Activated CD8-positive, alpha-beta memory T cell treated with anti-CD3 and anti-CD28 coated beads for 48 hours (primary cell): ENCODE results near the gene TOGARAM2.

Experiments
- DNase-seq, 3 experiments: peaks; one replicate each; pipeline ENCODE4 v3.0.0-alpha.2; 2020; ENCODE audit warnings: low read depth in 2 of 3, low spot score in 2 of 3

TOGARAM2 gene

DNA sequence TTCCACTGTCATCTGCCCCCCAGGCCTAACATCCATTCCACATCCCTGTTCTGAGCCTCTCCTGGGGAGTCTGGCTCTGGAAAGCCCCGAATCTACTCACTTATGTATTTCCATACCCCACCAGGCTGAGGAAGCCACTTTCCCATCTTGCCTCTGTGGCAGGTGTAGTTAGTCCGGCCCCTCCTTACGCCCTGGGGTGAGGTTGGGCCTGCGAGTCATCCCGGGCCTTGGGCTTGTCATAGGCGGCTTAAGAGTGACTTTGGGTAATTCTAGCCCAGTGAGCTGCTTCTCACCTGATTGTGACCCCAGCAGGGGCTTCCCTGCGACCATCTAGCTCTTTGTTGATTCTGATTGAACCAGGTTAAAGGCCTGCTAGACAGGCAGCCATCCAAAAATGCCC, 72.1 kb downstream of the TOGARAM2 start:
- no peak for DNase-seq

DNA sequence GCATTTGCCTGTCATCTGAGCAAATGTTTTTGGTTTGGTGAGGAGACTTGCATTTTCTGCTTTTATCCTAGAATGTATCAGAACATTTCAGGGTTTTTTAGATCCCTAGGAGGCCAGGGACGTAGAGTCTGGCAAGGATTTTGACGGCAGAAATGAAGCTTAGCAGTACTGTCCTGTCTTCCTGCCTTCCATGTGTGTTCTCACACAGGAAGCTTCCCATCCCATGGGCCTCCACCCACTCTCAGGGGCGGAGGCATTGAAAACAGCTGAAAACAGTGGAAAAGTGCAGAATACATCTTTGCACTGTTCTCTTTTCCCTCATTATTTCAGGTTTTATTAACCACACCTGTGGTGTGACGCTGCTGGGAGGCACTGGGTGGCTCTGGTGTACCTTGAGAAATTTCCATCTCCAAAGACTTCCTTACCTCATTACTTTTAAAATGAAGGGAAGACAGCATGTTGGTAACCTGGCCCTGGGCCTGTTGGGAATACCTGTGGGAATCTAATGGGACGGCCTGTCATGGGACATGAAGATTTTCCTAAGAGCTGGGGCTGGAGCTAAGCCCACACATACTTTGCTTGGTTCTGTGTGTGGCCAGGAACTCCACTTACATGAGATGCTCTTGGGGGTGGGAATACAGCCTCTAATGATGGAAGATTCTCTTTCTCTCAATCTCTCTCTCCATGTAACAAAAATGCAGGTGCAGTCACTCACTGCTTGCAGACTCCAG, 72.7 kb downstream of the TOGARAM2 start:
- DNase-seq = no peak

DNA sequence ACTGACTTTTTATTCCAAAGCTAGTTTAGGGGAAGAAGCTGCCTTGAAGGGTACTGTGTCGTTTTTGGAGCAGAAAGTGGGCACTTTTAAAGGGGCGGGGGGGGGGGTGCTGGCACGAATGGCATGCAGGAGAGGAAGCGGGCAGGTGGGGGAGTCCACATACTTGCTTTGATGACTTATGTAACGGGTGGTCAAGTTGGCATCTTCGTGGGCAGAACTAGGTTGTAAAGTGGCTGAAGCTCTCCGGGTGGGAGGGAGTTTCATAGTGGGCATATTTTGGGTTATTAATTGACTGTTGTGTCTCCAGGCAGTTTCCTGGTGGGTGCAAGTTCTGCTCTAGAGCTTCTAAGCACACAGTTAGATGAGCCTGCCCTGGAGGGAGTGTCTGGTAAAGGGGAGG, 73.3 kb downstream of the TOGARAM2 start:
- no peak for DNase-seq

DNA sequence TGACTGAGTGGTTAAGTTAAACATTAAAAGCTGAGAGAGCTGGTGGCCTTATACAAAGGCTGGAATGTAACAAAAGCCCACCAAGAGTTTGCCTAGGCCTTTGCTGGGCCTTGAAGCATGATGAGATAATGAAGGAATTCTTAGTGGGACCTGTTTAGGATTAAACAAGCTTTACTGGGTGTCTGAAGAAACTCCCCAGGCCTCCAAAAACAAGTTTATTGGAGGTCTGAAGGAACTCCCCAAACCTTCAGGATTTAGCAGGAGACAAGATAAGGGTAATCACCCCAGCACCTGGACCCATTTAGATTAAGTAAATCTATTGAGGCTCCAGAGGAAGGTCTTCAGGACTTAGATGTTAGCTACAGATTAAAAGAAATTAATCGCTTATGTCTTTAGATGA, 74.5 kb downstream of the TOGARAM2 start:
- DNase-seq = no peak

DNA sequence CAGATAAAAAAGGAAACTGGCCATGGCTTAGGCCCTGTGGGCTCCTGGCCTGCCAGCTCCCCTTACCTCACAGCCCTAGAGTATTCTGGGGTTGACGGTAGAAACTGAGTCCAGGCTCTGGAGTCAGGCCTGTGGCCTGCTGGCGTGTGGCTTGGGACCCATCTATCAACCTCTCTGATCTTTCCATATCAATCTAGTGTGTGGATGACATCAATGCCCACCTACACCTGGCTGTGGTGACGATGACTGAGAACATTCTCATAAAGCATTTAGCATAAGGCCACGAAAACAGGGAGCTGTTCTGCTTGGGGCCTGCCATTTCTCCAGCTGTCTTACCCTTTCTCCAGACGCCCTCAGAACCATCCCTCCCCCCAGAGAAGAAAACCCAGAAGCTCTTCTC, 75.4 kb downstream of the TOGARAM2 start:
- DNase-seq = no peak

DNA sequence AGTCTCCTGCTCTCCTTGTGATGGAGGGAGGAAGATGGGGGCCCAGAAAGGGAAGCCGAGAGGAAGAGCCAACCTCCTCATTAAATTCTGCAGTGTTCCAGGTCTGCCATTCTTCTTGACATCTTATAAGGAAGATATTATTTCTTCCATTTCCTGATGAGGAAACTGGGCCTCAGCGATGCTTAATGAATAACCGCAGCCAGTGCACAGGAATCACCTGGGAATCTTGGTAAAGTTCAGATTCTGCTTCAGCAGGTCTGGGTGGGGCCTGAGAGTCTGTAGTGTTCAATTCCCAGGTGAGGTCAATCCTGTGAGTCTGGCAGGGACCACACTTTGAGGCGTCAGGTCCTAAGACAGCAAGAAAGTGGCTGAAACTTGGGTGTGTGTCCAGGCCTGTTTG, 75.9 kb downstream of the TOGARAM2 start:
- no peak for DNase-seq

DNA sequence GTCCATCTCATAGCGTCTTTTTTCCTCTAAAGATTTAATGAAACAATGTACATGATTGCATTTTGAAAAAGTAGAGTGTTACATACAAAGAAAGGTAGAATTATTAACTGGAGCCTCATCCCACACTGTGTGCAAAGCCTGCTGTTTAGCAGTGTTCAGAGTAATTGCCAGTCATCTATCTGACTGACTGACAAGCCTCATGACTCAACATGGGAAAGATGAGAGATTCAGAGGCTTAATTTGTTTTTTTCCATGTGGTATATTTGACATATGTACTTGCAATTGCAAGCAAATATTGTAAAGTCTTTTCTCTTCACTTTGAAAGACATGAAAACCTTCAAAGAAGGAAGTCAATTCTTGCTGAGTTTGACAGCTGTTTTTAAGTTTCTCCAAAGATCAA, 78.5 kb downstream of the TOGARAM2 start:
- DNase-seq = no peak

DNA sequence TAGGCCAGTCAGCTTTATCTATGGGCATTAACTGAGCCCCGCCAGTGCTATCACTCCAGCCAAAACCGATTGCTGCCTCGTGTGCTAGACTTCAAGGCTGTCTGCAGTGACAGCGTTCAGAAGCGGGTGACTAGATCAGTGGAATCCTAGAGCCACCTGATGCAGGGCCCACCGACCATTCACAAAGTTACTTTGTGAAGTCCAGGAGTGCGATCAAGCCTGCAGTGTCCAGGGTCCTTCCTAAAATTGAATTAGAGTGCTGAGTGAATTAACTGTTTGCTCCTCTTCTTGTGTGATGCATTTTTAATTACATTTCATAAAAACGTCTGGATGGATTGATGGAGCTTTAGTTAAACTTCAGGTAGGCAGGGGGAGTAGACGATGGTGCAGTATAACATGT, 79.3 kb downstream of the TOGARAM2 start:
- DNase-seq = no peak

DNA sequence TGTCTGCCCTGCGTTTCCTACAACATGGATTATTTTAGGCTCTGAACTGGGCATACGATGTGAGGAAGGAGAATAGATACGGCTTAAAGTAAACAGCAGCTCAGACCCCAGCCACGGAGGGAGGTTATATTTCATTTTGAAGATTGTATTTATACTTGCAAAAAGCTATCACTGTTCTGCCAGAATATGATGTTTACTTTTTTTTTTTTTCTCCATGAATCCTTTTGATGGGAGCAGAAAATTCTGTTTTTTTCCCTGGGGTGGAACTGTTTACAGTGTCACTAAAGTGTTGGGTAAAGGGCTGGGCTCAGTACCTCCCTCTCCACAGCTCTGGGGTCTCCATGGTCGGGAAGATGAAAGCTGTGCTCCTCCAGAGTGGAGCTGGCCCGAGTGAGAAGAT, 80.1 kb downstream of the TOGARAM2 start:
- no peak for DNase-seq

DNA sequence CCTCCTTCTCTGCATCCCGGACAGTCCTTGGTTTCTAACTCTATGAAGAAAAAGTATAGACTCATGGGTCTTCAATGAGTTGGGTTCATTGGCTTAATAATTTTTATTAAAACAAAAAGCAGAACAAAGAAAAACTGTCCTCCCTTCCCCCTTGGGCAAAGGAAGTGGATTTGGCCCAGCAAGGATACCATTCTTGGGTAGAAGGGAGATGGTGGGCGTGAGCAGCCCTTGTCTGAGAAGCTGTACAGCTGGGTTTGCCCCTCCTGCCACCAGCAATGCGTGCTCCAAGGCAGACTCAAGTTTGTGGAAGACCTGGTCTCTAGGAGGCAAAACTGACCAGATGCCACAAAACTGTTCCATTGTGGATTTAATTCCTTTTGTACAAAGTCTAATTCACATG, 80.5 kb downstream of the TOGARAM2 start:
- no peak for DNase-seq

DNA sequence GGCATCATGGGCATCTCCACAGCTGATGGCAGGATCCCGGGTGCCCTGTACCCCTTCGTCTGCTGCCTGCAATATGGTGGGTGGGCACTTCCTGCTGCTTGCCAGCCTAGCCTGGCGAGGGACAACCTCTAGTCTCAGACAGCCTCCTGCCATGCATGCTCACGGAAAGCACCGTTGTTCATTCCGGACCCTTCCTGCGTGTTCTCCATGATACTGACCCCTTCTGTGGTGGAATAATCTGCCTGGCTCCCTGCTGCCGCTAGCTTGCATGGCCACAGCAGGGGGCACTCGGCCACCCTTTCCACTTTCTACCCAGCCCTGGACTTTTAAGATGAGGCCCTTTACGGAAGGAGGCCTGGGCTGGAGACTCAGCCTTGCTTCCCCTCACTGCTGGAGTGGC, 81.3 kb downstream of the TOGARAM2 start:
- no peak for DNase-seq

DNA sequence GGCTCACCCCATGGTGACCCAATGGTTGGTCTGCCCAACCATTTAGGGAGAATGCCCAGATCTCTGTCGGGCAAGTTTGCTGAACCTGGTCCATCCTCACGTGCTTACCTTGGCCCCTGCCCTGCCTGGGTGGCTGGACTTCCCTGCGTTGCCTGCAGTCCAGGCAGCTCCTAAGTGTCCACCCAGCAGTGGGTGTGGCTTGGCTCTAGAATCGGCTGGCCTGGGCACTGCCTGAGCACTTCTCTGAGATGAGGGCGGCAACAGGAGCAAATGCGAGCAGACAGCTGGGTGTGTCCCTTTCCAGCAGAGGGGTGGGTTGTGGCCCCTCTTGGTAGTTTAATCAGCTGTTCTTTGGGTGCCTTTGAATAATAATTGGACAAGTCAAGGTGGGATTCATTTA, 82.0 kb downstream of the TOGARAM2 start:
- no peak for DNase-seq

DNA sequence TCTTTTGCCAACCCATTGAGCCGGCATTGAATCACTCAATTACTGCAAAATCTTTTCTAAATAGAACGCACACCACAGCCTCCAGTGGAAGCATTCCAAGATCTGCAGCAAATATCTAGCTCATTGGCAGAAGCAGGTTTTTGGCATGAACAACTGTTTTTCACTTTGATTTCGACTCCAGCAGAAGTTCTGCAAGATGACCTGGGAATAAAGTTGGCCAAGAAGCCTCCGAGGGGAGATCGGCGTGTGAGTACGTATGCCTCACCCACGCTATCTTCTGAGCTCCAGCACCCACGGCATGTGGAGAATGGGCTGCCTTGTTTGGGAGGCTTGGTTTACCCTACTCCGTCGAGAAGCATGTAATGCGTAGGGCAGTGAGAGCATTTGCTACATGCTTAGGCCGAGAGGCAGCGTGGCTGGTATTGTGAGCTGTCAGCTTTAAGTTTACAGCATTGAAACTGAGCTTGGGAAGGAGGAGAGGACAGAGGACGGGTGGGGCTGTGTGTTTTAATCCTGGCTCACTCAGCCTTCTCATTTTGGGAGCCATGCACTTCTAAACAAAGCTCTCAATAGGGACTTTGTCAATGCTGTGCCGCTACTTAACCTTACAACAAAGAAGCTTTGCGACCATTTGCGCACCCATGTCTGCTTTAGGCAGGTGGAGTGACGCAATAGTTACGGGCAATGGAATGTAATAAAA, 82.7 kb downstream of the TOGARAM2 start:
- DNase-seq = no peak

DNA sequence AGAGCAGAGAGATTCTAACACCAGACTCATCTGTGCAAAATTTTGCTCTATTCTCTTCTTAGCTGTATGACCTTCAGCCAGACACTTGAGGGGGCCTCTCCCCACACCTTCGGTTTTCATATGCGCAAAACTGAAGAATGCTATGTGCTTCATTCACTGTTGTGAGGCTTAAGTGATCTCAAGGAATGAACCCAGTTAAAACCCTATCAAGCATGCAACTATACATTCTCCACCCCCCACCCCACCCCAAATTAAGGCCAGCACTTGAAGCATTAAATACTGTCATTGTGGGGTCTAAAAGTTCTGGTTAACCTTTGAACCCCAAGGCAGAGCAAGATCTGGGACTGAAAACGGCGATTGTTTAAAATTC, 83.2 kb downstream of the TOGARAM2 start:
- DNase-seq = no peak

DNA sequence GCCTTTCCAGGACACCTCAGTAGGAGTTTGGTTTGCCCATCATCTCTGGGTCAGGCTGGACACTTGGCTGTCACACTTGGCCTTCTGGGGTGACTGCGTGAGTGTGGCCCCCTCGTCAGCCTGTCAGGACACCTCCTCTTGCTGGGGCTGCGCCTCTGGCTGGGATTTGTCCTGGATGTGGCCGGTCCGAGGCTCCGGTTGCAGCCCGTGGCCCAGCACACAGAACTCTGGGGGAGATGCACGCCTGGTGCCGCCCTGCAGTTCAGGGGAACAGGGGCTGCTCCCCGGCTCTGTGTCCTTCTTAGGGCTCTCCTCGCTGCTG, 83.6 kb downstream of the TOGARAM2 start:
- DNase-seq = no peak

DNA sequence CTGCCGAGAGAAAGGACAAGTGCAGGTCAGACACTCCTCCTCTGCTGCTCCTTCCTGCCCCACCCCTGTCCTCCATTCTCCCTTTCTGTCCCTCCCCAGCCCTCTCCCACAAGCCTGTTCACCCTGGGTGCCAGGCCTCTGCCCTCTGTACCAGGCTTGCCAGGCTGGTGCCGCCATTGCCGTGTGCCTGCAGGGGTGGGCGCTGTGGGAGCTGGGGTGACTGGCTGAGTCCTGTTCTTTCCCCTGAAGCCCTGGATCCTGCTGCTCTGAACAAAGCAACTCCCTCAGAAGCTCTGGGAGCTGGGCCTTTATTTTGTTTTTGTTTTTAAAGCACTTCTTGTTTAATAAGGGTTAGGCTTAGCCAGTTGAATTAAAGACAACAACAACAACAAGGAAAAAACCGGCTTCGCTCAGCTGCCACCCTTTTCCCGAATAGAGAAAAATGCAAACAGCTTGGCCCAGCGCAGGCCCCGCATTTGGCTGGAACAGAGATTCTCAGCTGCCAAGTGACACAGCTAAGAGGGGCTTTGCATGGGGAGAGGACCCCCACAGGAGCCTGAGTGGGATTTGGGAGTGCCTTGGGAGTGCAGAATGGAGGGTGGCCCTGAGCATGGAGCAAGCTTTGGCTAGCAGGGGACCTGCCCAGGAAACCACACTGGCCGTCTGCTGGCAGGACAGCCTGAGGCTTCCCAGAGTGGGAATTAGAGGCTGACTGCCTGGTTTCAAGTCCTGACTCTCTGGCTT, 84.1 kb downstream of the TOGARAM2 start:
- no peak for DNase-seq

DNA sequence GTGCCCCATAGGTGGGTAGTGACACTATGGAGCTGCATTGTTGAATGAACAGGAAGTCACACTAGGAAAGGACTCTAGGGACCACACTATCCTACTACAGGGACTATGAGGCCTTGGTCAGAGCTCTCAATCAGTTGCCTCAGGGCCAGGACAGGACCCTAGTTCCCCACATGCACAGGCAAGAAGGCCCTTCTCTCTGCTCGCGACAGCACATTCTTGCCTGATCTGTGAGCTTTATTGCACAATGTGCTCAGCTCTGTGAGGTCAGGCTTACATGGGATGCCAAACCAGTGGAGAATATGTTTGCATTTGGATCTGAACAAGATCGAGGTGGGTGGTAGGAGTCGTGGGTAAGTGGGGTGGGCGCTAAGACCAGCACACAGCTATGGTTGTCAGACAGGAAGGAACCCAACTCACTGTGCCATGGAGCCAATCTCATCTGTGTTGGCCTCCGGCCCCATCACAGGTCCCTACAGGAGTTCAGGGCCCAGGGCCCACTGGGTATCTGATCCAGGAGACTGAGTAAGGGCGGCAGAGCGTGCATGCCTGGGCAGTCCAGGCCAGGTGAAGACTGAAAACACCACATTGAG, 85.3 kb downstream of the TOGARAM2 start:
- no peak for DNase-seq

DNA sequence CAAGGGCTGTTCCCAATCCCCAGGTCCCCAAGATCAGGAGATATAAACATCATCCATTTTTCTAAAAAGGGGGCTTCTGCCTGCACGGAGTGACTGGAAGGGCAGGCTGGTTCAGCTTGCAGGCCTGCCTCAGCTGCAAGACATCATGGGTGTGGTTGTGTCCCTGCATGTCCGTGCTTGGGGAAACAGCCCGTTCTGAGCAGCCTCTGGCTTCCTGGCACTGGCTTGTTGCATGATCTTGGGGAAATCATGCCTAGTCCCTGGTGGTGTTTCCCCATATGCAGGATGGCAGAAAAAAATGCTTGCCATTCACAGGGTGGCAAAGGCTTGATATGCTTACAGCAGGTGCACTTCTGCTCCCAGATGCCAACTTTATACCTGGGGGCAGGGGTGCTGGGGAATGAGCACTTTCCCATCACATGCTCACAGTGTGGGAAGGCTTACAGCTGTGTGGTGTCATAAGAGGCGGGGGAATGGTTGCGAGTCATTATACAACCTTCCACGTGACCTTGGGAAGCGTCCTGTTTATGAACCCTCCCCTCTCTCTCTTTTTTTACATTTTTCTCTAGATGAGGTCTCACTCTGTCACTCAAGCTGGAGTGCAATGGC, 86.0 kb downstream of the TOGARAM2 start:
- DNase-seq = no peak

DNA sequence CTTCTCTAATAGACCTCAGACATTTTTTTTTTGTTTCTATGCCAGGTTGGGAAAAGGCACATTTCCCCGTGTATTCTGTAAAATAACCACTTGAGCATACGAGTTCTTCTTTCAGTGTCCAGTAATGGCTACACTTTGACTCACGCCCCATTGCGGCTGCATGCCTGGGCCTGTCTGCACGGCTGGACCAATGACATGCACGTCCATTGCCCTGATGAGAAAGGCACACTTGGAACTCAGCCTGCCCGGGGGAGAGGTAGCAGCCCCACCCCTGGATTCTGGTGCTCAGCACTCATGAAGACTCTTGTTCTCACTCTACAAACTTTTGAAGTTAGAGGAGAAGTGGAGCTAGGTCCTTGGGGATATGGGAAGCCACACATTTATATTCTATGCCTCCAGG, 87.4 kb downstream of the TOGARAM2 start:
- no peak for DNase-seq

DNA sequence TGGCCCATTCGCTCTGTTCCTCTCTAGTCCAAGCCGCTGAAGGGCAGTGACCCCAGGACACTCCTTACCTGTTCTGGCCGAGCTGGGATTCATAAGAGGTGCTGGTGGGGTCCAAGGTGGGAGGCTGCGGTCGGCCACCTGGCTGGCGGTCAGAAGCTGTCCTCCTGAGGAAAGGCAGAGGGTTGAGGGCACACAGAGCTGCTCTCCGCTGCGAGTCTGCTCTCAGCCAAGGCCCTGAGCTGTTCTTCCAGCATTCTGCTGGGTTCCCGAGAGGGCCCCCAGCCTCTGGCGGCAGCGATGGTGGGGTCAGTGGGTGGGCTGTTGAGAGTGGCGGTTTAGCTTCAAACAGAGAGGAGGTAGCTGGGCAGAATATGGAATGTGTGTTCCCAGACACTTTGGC, 89.4 kb downstream of the TOGARAM2 start:
- no peak for DNase-seq

DNA sequence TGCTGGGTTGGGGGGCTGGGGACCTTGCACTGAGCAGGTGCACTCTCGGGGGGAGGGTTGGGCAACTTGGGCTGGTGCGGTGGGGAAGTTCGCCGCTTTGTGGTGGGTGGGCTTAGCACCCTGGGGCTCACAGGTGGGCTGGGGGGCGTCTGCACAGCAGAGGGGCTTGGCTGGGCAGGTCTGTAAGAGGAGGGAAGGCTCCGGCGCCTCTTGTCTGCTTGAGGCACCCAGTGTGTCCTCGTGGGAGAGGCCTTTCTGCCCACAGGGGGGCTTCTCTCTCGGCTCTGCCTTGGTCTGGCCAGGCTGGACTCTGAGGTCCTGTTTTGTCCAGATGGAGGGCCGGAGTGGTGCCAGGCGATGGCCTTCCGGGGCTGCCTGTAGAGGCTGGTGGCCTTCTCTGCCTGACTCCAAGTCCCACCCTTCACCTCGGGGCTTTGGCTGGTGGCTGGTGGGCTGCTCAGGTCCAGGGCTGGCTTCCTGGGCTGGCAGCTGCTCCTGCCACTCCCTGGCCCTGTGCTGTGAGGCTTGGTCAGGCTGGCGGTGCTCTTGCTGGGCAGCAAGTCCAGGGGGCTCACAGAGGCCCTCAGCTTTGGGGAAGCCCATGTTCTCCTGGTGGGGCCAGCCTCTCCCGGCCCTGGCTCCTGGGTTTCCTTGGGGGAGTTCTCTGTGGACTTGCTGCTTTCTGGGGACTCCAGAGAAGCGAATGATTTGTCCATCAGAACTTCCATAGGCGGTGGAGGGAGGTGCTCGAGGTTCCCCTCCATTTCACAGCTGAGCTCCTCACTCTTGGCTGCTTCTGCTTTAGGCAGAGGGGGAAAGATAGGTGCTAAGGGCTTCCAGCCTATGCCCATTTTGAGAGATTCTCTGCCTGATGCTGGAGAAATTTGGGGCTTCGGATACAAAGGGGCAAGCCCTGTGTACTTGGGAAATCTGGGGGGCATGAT, 90.2 kb downstream of the TOGARAM2 start:
- no peak for DNase-seq
